NCI-H774 (cell line): Measurements from ENCODE around the gene KRTAP5-2.

Experiments used
- DNase-seq: peaks from one replicate; lab custom pipeline; 2025; lab: John Stamatoyannopoulos, UW

Gene KRTAP5-2

DNA sequence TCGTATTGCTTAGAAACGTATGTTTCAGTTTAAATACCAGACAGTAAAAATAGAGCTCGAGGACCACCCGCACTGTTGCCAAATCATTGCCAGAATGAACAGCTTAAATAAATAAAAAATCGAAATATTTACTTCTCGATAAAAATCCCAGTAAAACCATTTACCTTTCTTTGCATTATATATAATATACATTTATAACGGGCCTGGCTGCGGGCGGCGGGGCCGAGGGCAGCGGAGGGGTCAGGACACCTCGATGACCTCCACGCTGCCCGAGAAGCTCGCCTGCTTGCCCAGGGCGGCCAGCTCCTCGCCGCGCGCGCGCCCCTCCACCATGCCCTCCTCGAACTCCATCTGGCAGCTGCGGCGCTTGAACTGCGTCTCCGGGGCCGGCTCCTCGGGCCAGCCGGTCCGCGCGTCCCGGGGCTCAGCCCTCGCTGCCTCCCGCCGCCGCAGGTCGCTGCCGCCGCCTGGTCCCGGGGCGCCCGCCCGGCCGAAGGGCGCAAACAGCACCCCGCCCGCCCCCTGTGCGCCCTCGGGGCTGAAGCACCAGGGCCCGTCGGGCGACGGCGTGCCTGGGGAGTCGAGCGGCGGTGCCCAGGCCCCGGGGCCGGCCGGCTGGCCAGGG is 41.7 kb downstream of the KRTAP5-2 start:
- DNase-seq: no peak

DNA sequence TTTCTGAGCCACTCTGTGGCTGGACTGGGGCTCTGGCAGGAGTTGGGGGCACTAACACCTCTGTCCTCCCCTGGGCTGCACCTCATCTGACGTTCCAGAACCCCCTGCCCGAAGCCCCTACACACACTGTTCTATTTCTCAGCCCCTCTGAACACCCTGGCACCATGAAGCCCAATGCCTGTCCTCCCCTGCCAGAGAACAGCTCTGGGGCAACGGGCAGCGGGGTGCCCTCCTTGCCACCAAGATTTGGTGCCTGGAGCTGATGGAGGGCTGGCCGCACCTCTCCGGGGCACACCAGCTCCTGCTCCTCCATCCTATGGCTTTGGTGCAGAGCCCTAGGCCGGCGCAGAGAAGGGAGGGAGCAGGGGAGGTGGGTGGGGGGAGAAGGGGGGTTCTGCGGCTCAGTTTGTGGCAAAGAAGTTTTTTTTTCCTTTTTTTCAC is 42.4 kb downstream of the KRTAP5-2 start:
- no peak for DNase-seq

DNA sequence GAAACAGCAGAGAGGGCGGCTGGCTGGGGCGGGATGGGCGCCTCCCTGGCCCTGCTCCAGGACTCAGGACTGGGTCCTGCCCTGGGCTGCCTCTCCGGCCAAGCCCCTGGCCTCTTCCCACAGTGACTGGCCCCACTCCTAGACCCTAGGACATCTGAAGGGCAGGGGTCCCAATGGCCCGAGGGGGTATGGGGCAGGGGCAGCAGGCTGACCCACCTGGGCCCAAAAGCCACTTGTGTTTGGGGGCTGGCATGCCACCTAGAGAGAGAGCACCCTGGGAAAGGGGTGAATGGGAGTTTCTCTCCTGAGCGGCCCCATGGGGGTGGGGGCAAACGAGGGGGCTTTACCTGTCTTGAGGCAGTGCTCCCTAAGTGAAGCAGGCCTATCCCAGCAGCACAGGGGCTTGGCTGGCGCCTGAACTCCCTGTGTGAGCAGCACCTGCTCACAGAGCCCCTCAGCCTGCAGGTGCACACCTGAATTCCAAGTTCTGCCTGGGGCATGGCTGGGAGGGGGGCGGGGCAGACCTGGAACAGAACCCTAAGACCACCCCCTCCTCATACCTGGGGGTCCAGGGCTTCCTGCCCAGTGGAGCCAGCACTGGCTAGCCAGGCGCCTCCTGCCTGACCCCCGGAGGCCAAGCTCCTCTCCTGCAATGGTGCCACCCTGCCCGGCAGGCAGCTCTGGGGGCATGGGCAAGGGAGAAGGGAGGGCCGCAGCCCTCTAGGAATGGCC is 42.9 kb downstream of the KRTAP5-2 start:
- DNase-seq: no peak

DNA sequence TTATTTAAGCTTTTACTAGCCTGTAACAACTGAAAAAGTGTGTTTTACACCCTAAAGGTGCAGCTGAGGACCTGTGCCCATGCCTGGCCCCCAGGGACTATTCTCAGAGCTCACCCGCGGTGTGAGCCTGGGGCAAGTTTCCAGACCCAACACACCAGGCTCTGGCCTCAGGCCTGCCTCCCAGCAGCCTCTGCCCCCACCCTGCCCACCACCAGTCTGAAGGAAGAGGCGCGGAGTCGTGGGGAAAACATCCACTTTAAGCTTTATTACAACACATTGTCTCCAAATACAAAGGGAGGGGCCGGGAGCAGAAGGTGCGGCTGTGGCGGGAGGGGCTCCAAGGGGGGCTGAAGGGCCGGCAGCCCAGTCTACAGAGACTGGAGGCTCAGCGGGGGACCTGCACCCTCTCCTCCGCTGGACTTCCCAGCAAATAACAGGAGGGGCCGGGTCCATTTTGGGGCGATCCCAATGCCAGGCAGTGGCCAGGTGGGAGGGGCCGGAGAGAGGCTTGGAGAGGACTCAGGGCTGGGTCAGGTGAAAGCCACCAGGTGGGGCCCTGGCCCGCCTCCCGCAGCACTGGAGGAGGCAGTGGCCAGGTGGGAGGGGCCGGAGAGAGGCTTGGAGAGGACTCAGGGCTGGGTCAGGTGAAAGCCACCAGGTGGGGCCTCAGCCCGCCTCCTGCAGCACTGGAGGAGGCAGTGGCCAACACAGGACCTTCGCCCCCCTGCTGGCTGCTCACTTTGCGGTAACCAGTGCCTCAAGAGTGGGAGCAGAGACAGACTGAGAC is 44.1 kb downstream of the KRTAP5-2 start:
- DNase-seq: peak; percentile 57

DNA sequence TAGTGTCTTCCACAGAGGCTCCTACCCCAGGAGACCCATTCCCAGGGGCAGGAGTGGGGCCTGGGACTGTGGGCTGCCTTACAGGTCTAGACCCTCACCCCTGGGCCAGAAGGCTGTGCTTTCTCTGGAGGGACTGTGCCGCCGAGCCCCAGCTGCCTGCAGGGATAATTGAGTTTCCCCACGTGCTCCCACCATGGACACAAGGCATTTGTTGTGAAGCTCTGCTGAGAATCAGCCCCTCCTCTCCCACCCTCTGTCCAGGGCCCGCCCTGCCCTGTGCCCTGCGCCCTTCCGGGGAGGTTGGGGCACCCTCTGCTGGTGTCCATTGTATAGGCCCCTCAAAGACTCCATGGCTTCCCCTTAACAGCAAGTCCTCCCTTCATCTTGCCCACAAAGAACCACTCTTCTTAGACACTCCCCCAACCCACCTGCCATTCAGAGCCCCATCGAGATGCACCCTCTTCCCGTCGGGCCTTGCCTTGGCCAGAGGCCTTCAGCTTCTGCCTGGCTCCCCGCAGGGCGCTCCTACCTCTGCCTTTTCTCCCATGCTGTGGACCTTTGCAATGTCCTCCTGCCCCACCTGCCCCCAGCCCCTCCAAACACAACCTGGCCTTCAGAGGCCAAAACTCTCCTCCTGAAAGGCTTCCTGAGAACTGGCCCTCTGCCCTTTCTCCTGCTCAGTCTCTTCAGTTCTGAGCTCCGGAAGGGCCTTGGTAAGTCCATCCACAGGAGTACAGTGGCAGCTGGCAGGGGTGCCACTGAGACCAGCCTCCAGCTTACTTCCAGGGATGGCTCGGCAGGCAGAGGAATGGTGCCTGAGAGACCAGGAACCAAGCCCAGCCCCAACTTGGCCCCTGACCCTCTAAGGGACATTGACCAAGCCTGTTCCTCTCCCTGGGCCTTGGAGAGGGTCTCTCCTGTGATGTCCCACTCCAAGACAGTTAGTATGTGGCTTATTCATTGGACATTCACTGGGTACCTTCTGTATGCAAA is 48.5 kb downstream of the KRTAP5-2 start:
- no peak for DNase-seq

DNA sequence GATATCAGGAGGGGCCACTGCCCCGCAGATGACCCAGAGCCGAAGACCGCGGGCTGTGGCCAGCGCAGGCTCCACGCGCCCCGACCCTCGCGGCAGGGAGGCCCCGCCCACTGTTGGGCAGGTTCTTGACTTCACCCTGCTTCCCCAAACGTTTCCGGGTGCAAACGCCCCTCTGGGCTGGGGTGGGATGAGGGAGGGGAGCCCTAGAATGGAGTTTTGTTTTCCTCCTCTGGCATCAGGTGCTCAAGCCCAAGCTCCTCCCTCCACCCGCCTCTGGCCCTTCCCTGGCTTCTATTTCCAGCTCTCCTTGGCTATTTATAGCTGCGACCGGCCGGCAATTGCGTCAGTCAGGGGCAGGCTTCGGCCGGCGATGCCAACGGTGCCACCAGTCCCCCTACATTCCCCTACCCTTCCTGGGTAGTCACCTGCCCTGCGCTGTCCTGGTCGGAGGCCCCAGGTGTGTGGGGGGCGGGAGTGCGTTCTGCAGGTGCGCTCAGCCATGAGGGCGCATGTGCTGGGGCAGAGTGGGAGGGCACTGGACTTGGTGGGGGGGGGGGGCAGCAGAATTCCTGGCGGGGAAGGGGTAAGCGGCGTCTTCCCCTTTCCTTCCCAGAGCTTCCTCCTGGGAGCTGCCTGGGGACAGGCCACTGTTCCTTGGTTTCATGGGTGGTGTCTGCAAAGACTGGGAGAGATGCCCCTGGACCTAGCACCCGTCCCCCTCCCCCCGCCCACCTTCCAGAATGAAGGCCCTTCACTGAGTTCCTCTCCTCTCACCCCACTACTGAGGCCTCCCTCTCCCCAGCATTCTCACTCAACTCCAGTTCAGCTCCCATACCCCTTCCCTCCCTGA is 49.6 kb downstream of the KRTAP5-2 start:
- DNase-seq: peak; percentile 56

DNA sequence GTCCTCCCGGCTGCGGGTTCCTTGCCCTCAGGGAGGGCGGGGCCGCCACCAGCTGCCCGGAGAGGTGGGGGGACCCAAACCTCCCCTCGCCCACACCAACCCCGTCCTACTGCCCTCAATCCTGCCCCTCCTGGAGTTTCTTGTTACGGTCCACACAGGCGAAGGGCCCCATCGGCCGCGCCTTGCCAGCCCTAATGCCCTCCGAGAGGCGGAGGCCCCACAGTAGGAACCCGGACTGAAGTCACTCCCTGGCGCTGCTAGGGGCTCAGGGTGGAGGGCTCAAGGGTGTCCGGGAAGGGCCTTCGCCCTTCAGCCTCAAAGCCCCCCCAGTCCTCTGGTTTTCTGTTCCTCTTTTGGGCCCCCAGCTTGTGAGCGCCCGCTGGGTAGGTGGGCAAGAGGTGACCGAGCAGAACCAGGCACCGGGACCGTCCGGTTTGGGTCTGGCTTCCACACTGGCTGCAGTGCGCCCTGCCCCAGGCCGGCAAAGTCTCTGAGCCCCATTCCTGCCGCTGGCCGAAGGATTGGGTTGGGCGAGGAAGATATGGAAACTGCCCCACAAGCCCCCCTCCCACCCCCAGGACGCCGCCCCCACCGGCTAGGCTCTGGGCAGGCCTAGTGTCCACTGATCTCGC is 50.5 kb downstream of the KRTAP5-2 start:
- no peak for DNase-seq
